Skin epidermis (tissue), 12 donors: ENCODE measurements around the gene SLC6A18.

Source experiments
- H3K27ac ChIP-seq, 21 experiments: fragments of 200-600 bp; sonication (generic) in 11 of 21; one replicate each; pipeline ENCODE4 v1.5.0; 2020; ENCODE audit warnings: mild to moderate bottlenecking in 3 of 21, inconsistent platforms in 2 of 21, moderate library complexity in 2 of 21
- H3K4me3 ChIP-seq, 7 experiments: fragments of 200-600 bp; sonication (generic) in 2 of 7; one replicate each; pipeline ENCODE4 v1.5.0; 2020; ENCODE audit warnings: inconsistent platforms in 2 of 7, mild to moderate bottlenecking in 2 of 7, moderate library complexity in 1 of 7

The SLC6A18 gene

DNA sequence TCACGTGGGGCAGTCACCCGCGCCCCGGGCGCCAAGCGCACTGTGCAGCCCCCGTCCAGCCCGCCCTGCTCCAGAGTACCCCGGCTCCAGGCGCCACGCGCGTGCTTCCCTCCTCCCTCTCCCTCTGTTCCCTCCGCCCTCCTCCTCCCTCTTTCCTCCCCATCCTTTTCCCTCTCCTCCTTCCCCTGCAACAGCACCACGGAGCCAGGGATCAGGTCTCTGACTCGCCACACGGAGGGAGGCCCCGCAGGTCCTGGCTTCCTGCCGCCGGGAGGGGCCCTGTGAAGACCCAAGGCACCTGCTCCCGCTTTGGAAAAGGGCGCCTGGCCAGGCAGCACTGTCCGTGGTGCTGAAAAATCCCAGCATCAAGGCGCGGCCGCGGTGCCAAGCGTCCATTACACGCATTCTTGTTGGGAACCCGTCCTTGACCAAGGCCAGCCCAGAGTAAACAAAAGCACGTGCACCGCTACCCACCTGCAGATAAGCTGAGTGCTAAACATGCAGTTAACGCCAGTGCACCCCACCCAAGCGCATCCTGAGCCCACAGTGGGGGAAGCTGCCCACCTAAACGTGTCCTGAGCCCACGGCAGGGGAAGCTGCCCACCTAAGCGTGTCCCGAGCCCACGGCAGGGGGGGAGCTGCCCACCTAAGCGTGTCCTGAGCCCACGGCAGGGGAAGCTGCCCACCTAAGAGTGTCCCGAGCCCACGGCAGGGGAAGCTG lies 21.7 kb downstream of the SLC6A18 start:
- Histone ChIP-seq H3K27ac (no peak overlapping the region), H3K4me3 (no peak overlapping the region)

DNA sequence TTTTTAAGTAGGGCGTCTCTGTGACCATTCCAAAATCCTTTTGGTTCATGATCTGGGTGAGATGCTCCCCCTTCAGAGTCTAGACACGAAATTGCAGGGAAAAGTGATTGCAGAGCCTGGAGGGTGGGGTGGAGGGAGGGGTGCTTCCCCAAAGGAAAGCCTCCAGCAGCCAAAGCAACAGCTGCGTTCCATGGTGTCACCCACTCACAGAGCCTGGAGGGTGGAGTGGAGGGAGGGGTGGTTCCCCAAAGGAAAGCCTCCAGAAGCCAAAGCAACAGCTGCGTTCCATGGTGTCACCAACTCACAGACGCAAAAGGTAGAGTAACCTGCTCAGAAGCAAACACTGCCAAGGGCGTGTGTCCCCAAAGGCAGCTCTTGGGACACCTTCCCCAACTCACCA lies 22.6 kb downstream of the SLC6A18 start:
- H3K4me3 ChIP-seq, result no peak overlapping the region
- no peak overlapping the region for H3K27ac ChIP-seq

DNA sequence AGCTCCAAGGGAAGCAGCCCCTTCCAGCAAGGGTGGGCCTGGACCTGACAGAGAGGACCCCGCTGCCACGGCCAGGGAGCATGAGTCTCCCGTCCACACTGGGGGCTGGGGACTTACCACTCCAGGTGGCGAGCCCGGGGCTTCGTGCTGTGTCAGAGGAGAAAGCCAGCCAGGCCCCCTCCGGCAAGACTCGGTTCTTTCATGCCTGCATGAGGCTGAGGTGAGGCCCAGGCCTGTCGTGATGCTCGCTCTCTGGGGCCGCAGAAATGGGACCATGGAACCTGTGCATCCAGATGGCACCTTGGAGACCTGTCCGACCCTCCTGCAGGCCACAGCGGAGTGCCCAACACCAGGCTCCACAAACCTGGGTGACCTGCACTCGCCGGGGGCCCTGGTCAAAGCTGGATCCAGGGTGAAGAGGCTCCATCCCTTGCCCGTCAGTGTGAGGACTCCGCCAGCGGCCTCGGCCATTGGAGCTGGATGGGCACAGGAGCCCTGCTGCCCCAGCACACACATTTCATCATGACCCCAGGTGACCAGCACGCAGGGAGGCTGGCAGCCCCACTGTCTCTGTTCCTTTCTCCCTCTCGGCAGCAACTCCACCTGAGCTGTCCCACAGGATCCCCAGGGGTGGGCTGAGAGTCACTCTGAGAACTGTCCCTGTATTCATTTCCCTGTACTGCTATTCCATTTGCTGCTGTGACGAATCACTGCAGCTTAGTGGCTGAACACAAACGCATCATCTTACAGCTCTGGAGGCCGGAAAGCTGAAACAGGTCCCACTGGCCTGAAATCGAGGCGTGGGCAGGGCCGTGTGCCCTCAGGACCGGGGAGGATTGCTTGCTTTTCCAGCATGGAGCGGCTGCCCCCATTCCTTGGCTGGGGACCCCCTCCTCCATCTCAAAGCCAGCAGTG lies 24.4 kb downstream of the SLC6A18 start:
- Histone ChIP-seq H3K27ac (no peak overlapping the region), H3K4me3 (no peak overlapping the region)

DNA sequence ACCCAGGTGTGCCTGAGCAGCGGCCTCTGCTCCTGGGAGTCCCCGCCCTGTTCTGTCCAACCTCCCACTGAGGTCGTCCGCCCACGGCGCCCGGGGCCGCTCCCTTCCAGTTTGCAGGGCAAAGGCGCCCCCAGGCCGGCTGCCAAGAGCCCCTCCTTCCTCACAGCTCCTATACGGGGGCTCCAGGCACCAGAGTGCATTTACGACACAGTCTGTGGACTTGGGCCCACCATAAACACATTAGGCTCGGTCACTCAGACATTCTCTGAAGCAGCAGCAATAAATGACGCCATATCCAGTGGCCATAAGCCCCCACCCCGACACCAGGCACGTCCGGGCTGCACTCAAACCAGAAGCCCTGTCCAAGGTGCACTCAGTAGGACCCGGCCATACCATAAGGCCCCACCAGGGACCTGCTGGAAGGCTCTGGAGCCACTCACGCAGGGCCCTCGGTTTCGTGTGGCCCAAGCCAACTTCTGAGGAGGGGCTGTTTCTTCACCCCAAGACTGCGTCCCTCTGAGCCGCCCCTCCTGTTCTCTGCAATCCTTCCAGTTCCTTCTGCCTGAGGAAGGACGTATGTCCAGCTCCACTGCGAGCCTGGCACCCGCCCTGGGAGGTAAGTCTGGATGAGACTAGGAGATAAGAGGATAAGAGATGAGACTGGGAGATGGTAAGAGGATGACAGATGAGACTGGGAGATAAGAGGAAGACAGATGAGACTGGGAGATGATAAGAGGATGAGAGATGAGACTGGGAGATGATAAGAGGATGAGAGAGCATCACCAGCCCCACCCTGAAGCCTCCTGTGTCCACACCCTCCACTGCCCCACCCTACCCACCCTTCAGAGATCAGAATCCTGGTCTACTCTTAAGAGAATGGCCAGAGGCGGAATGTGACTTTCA lies 26.7 kb downstream of the SLC6A18 start:
- no peak overlapping the region for H3K27ac ChIP-seq

DNA sequence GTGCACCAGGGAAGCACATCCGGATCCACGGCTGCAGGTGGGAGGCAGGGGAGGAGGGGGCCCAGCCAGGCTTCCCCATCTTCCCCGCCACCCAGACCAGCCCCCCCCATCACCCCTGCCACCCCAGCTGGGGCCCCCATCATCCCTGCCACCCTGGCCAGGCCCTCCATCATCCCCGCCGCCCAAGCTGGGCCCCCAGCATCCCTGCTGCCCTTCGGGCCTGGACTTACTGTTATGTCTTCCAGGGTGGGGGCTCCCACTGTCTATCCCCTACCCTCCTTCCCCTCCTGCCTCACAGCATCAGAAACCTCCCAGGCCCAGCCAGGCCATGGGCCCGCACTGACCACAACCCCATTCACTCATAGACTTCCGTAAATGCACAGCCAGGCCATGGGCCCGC lies 27.5 kb downstream of the SLC6A18 start:
- H3K4me3 ChIP-seq, result no peak overlapping the region
- H3K27ac ChIP-seq, result no peak overlapping the region

More for the DNA sequence above, 26.7 kb downstream of the SLC6A18 start:
- H3K4me3 ChIP-seq, result no peak overlapping the region

DNA sequence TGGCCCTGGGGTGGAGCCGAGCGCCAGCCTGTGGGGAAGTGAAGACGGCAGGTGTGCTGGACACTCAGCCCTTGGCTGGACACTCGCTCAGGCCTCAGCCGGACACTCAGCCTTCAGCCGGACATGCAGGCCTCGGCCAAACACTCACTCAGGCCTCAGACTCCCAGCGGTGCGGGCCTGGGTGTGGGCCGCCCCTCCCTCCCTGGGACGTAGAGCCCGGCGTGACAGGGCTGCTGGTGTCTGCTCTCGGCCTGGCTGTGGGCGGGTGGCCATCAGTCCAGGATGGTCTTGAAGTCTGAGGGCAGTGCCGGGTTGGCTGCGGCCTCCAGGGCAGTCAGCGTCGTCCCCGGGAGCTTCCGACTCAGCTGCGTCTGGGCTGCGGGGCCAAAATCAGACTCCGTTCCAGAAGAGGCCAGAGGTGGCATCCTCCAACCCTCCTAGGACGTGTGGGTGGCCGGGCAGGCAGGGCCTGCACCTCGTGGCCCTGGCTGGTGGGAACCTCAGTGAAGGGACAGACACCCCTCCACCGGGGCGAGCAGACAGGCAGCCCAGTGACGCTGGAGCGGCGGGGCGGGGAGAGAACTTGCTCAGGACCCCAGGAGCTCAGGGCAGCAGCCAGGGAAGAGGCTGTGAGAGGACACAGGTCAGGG lies 28.4 kb downstream of the SLC6A18 start:
- Histone ChIP-seq H3K4me3 (no peak overlapping the region), H3K27ac (no peak overlapping the region)

DNA sequence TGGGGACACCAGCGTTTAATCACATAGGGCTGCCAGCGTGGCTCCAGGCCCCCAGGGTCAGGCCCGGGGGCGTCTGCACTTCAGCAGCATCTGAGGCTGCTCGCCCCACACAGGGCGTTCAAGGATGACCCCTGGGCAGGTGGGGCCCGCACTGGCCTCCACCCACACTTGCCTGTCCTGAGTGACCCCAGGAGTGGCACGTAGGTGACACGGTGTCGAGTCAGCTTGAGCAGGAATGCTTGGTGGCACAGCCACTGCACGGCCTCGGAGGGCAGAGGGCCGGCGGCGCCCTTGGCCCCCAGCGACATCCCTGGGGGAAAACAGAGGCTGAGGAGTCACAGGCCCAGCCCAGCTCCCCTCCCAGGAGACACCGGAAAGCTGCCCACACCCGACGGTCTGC lies 29.0 kb downstream of the SLC6A18 start:
- no peak overlapping the region for H3K27ac ChIP-seq
- H3K4me3 ChIP-seq, result no peak overlapping the region

DNA sequence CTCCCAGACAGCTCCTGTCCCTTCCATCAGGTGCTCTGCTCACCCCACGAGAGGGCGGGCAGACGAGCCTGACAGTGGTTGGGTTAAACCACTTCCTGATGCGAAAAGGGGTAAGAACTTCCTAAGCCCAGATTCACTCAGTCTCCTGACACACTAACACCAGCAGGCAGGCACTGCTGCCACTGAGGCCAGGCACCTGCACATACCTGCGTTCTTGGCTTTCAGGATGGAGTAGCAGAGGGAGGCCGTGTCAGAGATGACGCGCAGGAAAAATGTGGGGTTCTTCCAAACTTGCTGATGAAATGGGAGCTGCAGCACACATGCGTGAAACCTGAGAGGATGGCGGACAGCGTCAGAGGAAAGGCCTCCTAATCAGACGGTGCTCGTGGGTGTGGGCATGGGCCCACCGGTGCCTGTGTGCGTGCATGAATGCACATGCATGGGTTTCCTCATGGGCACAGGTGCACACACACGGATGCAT lies 29.9 kb downstream of the SLC6A18 start:
- Histone ChIP-seq H3K27ac (no peak overlapping the region), H3K4me3 (no peak overlapping the region)

DNA sequence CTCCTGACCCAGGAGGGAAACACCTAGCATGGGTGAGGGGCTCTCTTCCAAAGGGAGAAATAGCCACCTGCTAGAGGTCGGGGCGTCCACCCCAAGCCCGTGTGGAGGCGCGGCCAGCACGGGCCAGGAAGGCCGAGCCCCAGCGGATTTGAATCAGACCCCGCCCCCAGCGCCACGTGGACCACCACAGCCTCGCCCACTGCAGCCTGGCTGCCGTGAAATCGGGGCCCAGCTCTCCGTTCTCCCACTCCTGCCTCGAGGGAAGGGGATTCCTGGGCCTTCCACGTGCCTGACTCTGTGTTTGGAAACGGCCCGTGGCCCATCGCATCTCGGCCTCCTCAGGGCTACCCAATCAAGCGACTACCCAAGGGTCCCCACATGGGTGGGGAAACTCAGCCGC lies 31.6 kb downstream of the SLC6A18 start:
- Histone ChIP-seq H3K27ac (no peak overlapping the region), H3K4me3 (no peak overlapping the region)

DNA sequence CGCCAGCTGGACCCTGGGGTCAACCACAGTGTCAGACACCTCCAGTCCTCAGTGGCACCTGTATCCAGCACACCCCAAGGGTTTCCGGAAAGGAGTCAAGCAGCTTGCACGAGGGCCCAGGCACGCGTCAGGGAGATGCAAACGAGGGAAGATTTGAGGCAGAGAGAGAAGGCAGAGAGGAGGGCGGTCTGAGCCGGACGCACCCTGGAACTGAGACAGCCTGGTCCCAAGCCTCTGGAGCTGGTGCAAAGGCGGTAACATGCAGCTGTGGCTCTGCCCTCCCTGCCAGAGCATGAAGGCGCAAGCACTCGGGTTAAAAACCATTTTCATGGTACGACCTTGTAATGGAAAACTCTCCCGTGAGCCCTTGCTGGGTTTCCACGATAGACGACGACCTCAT lies 32.2 kb downstream of the SLC6A18 start:
- Histone ChIP-seq H3K4me3 (no peak overlapping the region), H3K27ac (no peak overlapping the region)

DNA sequence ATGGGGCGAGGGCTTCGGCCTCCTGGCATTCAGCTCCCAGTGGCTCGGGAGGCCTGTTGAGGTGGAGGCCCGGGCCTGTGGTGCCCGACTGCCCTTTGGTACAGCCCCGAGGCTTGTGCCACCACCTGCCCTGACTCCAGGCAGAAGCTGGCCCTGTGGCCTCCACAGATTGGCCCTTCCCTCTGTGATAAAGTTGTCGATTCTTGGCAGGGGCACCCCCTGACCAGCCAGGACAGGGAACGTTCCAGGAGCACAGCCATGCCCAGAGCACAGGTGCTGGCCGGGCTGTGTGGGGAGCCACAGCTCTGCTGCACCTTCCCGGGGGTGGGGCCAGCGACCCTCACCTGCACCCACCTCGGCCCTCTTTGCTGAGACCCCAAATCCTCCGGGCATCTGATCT lies 32.7 kb downstream of the SLC6A18 start:
- no peak overlapping the region for H3K4me3 ChIP-seq
- no peak overlapping the region for H3K27ac ChIP-seq

DNA sequence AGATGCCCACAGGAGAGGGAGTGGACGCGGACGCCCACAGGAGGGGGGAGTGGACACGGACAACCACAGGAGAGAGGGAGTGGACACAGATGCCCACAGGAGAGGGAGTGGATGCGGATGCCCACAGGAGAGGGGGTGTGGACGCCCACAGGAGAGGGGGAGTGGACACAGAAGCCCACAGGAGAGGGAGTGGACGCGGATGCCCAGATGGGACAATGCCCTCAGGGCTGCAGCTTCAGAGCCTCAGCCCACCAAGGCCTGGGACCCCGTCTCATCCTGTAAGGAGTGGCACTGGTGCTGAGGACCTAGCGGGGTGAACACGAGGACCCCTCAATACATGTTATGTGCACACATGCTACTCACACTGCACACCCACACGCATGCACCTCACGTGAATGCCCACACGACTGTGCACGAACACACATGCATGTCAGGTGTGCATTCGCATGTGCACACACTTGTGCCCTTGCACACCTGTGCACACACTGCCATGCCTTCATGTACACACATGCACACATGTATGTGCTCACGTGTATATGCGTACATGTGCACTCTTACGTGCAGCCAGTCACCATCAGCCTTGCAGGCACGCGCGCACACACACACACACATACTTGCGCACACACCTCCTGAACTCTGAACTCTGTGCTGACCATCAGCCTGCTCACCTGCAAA lies 34.8 kb downstream of the SLC6A18 start:
- Histone ChIP-seq H3K27ac (no peak overlapping the region), H3K4me3 (no peak overlapping the region)

DNA sequence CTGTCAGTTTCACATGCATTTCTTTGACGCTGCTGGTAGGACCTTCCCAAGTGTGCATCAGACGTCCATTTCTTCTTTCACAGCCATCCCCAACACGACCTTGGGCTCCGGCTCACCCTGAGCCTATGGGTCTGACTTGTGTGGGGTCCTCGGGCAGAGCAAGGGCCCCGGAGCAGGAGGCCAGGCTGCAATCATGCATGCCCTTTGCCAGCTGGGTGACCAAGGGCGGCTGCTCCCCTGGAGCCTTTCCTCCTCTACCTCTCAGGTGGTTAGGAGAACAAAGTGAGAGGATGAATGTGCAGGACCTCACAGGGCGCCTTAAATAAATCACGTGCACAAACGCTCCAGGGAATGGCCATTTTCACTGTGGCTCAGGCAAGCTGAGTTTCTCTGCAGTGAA lies 36.5 kb downstream of the SLC6A18 start:
- Histone ChIP-seq H3K4me3 (no peak overlapping the region), H3K27ac (no peak overlapping the region)

DNA sequence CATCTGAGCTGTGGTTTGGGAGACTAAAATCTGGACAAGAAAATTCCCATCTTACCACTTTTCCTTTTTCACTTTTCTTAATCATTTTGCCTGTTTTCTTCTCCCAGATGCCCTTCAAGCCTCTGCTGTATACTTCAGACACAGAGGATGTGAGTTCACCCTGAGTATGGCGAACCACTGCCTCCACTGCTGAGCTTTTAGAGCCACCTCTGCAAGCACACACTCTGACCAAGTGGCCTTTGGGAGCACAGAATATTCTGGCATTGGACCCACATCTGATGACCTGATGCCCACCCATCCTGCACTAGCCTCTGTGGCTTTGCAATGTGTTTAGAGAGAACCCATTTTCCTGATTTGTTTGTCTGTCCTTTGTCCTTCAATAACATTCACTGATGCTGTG lies 37.2 kb downstream of the SLC6A18 start:
- no peak overlapping the region for H3K27ac ChIP-seq
- H3K4me3 ChIP-seq, result no peak overlapping the region

DNA sequence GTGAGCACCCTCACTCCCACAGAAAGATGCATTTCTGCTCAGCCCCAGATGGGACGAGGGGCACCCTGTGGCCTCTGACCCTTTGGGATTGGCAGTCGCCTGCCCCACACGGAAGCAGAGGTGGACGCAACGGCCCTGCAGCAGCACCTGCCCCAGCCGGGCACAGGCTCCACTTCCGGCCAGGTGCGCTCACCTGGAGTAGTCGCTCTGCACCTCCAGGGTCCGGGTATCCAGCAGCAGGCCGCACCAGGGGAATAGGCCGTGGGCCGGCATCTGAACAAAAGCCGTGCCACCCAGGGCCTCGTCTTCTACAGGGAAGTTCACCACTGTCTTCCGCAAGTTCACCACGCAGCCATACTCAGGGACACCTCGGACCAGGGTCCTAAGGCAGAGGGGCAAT lies 39.0 kb downstream of the SLC6A18 start:
- Histone ChIP-seq H3K4me3 (no peak overlapping the region), H3K27ac (no peak overlapping the region)

DNA sequence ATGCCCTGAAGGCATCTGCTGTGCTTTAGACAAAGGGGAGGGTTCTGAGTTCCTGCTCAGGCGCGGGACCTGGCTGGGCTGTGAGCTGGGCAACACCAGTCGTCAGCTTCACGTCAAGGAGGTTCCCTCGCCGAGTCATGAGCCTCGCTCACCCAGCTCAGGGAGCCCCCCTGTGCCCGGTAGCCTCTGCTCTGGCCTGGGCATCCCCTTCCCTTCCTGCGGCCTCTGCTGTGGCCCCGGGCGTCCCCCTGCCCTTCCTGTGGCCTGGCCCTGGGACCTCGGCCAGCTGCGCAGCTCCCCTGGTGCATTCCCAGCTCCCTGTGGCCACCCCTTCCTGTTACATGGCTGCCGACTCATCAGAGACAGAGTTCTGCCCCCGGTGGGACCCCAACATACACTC lies 39.8 kb downstream of the SLC6A18 start:
- no peak overlapping the region for H3K27ac ChIP-seq
- no peak overlapping the region for H3K4me3 ChIP-seq

DNA sequence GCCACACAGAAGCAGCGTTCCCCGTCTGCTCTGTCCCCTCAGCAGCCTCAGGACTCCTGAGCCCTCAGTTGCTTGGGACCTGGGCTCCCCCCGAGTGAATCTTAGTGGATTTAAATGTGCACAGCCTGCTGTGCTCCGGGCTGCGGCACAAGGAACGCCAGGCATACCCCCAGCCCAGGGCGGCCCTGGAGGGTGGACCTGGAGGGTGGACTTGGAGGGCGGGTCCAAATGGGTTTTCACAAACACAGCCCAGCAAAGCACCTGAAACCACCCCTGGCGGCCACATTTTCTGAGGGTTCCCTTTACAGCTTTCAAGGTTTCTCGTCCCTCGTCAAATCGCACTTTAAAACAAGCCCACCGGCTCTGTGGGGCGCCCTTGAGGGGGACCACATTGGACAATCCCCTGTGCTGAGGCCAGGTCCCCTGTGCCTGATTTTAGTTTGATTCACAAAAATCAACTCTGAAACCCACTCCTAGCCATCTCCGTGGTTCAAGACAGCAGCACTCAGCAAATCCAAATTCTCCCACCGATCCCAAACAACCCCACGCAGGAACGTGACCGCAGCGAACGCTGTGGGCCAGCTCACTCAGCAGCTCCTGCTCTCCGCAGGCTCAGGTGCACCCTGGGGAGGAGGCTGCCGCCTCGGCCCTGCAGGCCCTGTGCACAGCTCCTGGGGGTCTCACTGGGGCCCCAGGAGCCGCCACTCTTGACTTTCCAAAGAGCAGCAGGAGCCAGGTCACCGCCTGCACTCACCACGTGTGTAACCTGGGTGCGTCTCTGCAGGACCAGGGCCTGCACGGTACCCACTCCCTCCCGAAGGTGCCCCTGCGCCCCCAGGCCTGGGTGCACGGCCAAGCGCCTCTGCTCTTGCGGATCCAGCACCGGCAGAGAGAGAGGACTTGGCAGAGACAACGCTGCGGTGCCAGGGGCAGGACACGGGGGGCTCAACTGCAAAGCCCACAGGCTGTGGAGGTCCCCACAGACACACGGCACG lies 40.6 kb downstream of the SLC6A18 start:
- no peak overlapping the region for H3K4me3 ChIP-seq
- no peak overlapping the region for H3K27ac ChIP-seq

DNA sequence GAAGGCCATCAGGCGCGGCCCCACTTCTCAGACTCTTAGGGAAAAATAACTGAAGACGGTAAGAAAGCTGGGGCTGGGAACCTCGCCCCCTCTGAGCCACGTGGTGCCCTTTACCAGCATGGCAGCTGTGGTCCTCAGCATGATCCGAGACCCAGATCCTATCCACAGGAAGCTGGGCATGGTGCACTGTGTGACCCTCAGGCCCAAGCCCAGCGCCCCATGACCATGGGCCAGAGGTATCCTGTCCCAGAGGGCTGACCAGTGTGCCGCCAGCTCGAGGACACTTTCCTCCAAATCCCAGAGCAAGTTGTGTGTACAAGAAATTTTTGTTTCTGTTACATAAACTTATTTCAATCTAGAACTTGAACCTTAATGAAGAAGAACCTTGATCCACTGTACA lies 41.6 kb downstream of the SLC6A18 start:
- Histone ChIP-seq H3K27ac (no peak overlapping the region), H3K4me3 (no peak overlapping the region)
